Right hindlimb (tissue), 1 donor: ENCODE results near the gene ZNF367.
A peak's percentile ranks its signal among the peaks of the same experiment; 100 is the strongest.
"Not testable (repeated sequence)": the region's sequence is repeated elsewhere in the genome, so short reads cannot be mapped to it uniquely, and the experiment has no call there.

Source experiments
- DNase-seq: peaks from one replicate; pipeline ENCODE4 v3.0.0-alpha.2; 2018

The ZNF367 gene

DNA sequence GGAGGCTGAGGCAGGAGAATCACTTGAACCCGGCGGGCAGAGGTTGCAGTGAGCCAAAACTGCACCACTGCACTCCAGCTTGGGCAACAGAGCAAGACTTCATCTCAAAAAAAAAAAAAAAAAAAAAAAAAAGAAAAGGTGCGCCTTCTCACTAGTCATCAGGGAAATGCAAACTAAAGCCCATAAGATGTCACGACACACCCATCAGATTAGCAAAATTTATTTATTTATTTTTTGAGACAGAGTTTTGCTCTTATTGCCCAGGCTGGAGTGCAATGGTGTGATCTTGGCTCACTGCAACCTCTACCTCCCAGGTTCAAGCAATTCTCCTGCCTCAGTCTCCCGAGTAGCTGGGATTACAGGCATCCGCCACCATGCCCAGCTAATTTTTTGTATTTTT, 57.6 kb downstream of the ZNF367 start:
- not testable (repeated sequence) for DNase-seq

DNA sequence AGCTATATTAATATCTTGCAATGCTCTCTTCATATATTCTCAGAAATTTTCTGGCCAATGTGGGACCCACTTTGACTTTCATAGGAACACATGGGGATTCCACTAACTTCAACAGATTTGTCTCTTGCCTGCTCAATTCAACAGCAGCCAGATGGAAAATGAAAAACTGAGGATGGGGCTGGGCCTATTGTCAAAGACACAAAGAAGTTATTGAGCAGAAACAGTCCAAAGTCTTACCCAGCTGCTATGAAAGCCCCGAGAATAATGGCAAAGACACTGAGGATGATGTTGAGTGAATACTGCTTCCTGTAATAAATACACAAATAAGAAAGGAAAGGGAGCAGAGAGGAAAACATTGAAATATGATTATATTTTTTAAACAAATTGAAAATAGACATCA, 67.3 kb downstream of the ZNF367 start:
- DNase-seq = no peak

- no peak for DNase-seq
These were observed 69.9 kb downstream of the ZNF367 start for GRCh38 chr9:96348261-96348660.

- no peak for DNase-seq
These were observed 72.6 kb downstream of the ZNF367 start for GRCh38 chr9:96345551-96345950.

GRCh38 chr9:96344458-96345180, 73.6 kb downstream of the ZNF367 start:
- DNase-seq = peak; percentile 81

- no peak for DNase-seq
These were observed 74.4 kb downstream of the ZNF367 start for GRCh38 chr9:96343515-96344360.

DNA sequence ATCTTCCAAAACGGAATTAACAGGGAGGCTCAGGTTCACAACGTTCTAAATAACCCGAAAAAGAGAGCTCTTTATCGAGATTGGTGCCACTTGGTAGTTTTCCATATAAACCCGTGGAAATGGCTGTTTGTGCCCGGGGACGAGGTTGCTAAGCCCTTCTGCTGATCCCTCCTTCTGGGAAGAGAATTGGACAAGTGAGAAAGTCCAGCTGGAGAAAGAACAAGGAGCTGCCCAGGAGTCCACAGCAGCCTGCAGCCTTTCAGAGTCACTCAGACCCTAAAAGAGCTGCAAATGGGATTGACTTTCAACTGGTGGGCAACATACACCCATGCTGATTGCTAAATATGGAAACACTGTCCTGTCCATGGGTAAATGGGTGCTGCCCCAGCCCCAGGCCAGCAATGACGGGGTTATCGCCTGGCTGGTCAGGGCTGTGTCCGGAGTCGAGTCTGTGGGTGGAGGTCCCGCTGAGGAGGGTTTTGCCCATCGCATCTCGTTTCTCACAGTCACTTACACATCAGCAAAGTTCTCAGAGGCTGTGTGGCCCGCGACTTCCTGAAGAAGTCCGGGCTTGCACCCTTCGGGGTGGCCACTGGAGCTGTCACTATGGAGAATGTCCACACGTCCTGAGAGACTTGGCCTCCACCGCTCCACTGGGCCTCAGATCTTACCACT, 75.5 kb downstream of the ZNF367 start:
- no peak for DNase-seq

GRCh38 chr9:96340707-96341106, 77.5 kb downstream of the ZNF367 start:
- DNase-seq = no peak

DNA sequence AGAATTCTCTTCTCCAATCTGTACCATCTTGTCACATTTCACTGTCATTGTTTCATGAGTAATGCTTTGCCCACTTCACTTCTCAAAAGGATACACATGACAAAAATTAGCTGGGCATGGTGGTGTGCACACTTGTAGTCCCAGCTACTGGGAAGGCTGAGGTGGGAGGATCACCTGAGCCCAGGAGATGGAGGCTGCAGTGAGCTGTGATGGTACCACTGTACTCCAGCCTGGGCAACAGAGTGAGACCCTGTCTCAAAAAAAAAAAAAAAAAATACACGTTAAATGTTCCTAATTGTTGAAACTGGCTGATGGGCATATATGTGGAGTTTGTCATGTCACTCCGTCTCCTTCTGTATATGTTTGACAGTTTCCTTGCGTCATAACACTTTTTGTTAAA, 79.9 kb downstream of the ZNF367 start:
- DNase-seq = no peak
